ENCODE data around the gene KIF12.
"Not testable (repeated sequence)": the region's sequence is repeated elsewhere in the genome, so short reads cannot be mapped to it uniquely, and the experiment has no call there.

DNA sequence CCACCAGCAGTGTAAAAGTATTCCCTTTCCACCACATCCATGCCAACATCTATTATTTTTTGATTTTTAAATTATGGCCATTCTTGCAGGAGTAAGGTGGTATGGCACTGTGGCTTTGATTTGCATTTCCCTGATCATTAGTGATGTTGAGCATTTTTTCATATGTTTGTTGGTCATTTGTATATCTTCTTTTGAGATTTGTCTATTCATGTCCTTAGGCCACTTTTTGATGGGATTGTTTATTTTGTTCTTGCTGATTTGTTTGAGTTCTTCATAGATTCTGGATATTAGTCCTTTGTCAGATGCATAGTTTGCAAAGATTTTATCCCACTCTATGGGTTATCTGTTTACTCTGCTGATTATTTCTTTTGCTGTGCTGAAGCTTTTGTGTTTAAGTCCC, 55.4 kb downstream of the KIF12 start:
- TF ChIP-seq, protein P1, sequence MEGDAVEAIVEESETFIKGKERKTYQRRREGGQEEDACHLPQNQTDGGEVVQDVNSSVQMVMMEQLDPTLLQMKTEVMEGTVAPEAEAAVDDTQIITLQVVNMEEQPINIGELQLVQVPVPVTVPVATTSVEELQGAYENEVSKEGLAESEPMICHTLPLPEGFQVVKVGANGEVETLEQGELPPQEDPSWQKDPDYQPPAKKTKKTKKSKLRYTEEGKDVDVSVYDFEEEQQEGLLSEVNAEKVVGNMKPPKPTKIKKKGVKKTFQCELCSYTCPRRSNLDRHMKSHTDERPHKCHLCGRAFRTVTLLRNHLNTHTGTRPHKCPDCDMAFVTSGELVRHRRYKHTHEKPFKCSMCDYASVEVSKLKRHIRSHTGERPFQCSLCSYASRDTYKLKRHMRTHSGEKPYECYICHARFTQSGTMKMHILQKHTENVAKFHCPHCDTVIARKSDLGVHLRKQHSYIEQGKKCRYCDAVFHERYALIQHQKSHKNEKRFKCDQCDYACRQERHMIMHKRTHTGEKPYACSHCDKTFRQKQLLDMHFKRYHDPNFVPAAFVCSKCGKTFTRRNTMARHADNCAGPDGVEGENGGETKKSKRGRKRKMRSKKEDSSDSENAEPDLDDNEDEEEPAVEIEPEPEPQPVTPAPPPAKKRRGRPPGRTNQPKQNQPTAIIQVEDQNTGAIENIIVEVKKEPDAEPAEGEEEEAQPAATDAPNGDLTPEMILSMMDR (conservative IDR thresholded peaks at IDR 0.05): not testable (repeated sequence)
- not testable (repeated sequence) for TF ChIP-seq ZFX (IDR thresholded peaks at IDR 0.05)
